HUDEP-2 (cell line): ENCODE results near the gene LZTS3.
"Not testable (repeated sequence)": the region's sequence is repeated elsewhere in the genome, so short reads cannot be mapped to it uniquely, and the experiment has no call there.

Experiments used
- DNase-seq, 76 experiments: peaks; one replicate each; lab custom pipeline; 2025; ENCODE audit not compliant: unreplicated experiment in 76 of 76; lab: John Stamatoyannopoulos, UW

LZTS3 gene

GRCh38 chr20:3168829-3169590 lies 4.3 kb downstream of the LZTS3 start:
- DNase-seq, result no peak

GRCh38 chr20:3168079-3168828 lies 5.1 kb downstream of the LZTS3 start:
- no peak for DNase-seq

- DNase-seq, result no peak
Measured at GRCh38 chr20:3167738-3168078, 5.6 kb downstream of the LZTS3 start.

GRCh38 chr20:3166913-3167342 lies 6.4 kb downstream of the LZTS3 start:
- no peak for DNase-seq

- DNase-seq, result no peak
Measured at GRCh38 chr20:3166338-3166912, 6.9 kb downstream of the LZTS3 start.

- no peak for DNase-seq
Measured at GRCh38 chr20:3165473-3166337, 7.6 kb downstream of the LZTS3 start.

GRCh38 chr20:3164763-3165410 lies 8.5 kb downstream of the LZTS3 start:
- DNase-seq, result no peak

GRCh38 chr20:3164043-3164762 lies 9.1 kb downstream of the LZTS3 start:
- DNase-seq, result no peak

- no peak for DNase-seq
Measured at GRCh38 chr20:3163099-3164042, 10.0 kb downstream of the LZTS3 start.

- DNase-seq, result no peak
Measured at GRCh38 chr20:3162080-3162611, 11.2 kb downstream of the LZTS3 start.

GRCh38 chr20:3161316-3162079 lies 11.9 kb downstream of the LZTS3 start:
- DNase-seq, result no peak

- no peak for DNase-seq
Measured at GRCh38 chr20:3160418-3160817, 12.9 kb downstream of the LZTS3 start.

GRCh38 chr20:3158968-3159431 lies 14.3 kb downstream of the LZTS3 start:
- peak in 32 of 76 experiments; percentile 8 to 57 (median 28) for DNase-seq

- DNase-seq, result no peak
Measured at GRCh38 chr20:3157817-3158216, 15.5 kb downstream of the LZTS3 start.

- peak in 4 of 76 experiments; percentile 7 to 21 (median 10) for DNase-seq
Measured at GRCh38 chr20:3156811-3157619, 16.3 kb downstream of the LZTS3 start.

GRCh38 chr20:3152057-3152644 lies 21.2 kb downstream of the LZTS3 start:
- DNase-seq, result not testable (repeated sequence)
